ENCODE measurements around the gene MYO5A. TPM values are rescaled to one million over a fixed set of nuclear protein-coding genes. Genes with fewer than 3 reads are reported as not detected.
A peak's percentile ranks its signal among the peaks of the same experiment; 100 is the strongest.
"Not testable (repeated sequence)": the region's sequence is repeated elsewhere in the genome, so short reads cannot be mapped to it uniquely, and the experiment has no call there.

MYO5A gene
- total RNA-seq, 2 donors from 2014 or later = 14.0 to 19.5 TPM

DNA sequence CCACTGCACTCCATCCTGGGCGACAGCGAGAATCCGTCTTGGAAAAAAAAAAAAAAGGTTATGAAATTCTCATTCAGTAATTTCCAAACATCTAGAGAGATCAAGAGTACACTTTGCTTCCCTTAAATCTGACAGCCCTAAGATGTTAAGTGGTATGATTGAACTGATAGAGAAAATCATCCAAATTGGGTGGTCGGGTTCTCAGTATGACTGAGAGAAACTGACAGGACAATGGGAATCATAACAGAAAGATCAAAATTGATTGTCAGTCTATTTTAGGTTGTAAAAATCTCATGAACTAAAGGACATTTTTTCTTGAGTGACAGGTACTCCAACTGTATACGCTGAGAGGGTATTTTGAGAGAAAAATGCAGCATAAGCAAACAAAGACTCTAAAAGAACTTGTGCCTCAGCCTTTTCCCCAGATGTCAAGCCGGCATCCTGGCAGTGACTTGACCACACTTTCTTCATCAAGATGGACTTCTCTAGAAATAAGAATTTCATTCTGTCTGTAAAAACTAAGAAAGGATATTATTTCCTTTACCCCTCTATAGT lies 65.8 kb downstream of the MYO5A start:
- no peak for DNase-seq (ENCODE audit: low spot score in 2 of 2)
- peaks cover 0 to 7% of the 10 kb centered on the region in 2 donors for H3K9me3 Mint-ChIP-seq
- no peak for ATAC-seq
- H3K36me3 Mint-ChIP-seq = peaks cover 6 to 8% of the 10 kb centered on the region in 2 donors
- H3K27ac Mint-ChIP-seq = no peak overlapping the region

DNA sequence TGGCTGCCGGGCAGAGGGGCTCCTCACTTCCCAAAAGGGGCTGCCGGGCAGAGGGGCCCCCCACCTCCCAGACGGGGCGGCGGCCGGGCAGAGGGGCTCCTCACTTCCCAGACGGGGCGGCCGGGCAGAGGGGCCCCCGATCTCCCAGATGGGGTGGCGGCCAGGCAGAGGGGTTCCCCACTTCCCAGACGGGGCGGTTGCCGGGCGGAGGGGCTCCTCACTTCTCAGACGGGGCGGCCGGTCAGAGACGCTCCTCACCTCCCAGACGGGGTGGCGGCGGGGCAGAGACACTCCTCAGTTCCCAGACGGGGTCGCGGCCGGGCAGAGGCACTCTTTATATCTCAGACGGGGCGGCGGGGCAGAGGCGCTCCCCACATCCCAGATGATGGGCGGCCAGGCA lies 69.0 kb downstream of the MYO5A start:
- H3K36me3 Mint-ChIP-seq = peaks cover 11 to 16% of the 10 kb centered on the region in 2 donors
- not testable (repeated sequence) for DNase-seq (ENCODE audit: low spot score in 2 of 2); H3K27ac Mint-ChIP-seq; ATAC-seq
- H3K9me3 Mint-ChIP-seq = peaks cover 11 to 21% of the 10 kb centered on the region in 2 donors

DNA sequence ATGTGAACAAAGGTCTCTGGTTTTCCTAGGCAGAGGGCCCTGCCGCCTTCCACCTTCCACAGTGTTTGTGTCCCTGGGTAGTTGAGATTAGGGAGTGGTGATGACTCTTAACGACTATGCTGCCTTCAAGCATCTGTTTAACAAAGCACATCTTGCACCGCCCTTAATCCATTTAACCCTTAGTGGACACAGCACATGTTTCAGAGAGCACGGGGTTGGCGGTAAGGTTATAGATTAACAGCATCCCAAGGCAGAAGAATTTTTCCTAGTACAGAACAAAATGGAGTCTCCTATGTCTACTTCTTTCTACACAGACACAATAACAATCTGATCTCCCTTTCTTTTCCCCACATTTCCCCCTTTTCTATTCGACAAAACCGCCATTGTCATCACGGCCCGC lies 69.4 kb downstream of the MYO5A start:
- not testable (repeated sequence) for DNase-seq (ENCODE audit: low spot score in 2 of 2); ATAC-seq; H3K27ac Mint-ChIP-seq
- peaks cover 15 to 21% of the 10 kb centered on the region in 2 donors for H3K36me3 Mint-ChIP-seq
- H3K9me3 Mint-ChIP-seq = peaks cover 13 to 25% of the 10 kb centered on the region in 2 donors

DNA sequence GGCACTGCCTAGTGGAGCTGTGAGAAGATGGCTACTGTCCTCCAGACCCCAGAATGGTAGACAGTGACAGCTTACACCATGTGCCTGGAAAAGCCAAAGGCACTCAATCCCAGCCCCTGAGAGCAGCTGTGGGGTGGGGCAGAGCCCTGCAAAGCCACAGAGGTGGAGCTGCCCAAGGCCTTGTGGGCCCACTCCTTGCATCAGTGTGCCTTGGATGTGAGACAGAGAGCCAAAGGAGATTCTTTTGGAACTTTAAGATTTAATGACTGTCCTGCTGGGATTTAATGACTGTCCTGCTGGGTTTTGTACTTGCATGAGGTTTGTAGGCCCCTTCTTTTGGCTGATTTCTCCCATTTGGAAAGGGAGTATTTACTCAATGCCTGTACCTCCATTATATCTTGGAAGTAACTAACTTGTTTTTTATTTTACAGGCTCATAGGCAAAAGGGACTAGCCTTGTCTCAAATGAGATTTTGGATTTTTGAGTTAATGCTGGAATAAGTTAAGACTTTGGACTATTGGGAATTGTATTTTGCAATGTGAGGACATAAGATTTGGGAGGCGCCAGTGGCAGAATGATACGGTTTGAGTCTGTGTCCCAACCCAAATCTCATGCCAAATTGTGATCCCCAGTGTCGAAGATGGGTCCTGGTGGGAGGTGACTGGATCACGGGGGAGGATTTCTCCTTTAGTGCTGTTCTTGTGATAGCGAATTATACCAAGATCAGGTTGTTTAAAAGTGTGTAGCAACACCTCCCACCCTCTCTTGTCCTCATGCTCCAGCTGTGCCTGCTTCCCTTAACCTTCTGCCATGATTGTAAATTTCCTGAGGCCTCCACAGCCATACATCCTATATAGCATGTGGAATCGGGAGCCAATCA lies 80.4 kb downstream of the MYO5A start:
- DNase-seq (ENCODE audit: low spot score in 2 of 2) (no peak), ATAC-seq (no peak)
- Mint-ChIP-seq H3K36me3 (peaks cover 0 to 6% of the 10 kb centered on the region in 2 donors), H3K9me3 (no peaks in the 10 kb centered on the region), H3K27ac (no peak overlapping the region)

DNA sequence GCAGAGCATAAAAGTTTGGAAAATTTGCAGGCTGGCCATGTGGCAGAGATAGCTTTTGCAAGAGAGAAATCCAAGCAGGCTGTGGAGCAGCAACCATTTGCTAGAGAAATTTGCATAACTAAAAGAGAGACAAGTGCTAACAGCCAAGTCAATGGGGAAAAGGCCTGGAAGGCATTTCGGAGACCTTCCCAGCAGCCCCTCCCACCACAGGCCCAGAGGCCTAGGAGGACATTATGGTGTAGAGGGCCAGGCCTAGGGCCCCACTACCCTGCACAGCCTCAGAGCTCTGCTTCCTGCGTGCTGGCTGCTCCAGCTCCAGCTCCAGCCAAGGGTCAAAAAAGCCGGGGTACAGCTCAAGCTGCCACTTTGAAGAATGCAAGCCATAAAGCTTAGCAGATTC lies 82.7 kb downstream of the MYO5A start:
- DNase-seq (ENCODE audit: low spot score in 2 of 2) (no peak), ATAC-seq (no peak)
- no peaks in the 10 kb centered on the region for H3K36me3 Mint-ChIP-seq
- no peaks in the 10 kb centered on the region for H3K9me3 Mint-ChIP-seq
- H3K27ac Mint-ChIP-seq = no peak overlapping the region

DNA sequence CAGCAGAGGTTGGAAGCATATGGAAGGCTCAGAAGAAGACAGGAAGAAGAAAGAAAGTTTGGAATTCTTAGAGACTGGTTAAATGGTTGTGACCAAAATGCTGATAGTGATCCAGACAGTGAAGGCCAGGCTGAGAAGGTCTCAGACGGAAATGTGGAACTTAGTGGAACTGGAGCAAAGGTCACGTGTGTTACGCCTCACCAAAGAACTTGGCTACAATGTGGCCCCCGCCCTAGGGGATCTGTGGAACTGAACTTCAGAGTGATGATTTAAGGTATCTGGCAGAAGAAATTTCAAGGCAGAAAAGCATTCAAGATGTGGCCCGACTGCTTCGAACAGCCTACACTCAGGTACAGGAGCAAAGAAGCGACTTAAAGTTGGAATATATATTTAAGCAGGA lies 83.1 kb downstream of the MYO5A start:
- no peak for DNase-seq (ENCODE audit: low spot score in 2 of 2)
- no peaks in the 10 kb centered on the region for H3K9me3 Mint-ChIP-seq
- no peak for ATAC-seq
- H3K36me3 Mint-ChIP-seq = no peaks in the 10 kb centered on the region
- H3K27ac Mint-ChIP-seq = no peak overlapping the region

DNA sequence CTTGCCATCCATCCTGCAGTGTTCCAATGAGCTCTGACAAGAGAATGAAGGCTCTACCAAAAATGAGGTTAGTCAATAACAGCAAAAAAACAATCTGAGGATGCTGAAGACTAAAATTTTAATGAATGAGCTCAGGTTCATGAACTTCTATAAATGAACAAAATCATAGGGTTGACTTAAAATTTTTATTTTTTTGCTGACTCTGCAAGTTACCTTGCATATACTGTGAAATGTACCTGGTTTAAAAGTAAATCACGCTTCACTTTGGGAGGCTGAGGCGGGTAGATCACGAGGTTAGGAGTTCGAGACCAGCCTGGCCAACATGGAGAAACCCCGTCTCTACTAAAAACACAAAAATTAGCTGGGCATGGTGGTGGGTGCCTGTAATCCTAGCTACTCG lies 85.5 kb downstream of the MYO5A start:
- H3K36me3 Mint-ChIP-seq; DNase-seq (ENCODE audit: low spot score in 2 of 2); ATAC-seq; H3K9me3 Mint-ChIP-seq: not testable (repeated sequence)
- peak overlapping the region in 1 of 2 donors; percentile 25 for H3K27ac Mint-ChIP-seq

DNA sequence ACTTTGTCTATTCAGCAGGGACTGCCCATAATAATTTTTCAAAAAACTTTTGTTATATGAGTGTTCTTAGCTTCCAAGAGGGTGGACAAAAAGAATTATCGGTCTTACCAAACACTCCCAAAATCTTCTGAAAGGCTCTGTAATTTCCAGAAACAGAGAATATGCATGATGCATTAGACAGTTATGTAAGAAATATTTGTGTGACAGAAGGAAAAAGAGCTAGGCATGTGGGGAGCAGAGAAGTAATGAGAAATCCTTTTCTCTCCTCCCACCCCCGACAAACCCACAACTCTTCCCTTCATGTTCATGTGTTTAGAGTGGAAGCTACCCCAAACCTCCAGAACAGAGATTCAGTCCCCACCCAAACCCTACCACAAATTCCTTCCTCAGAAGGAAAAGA lies 86.8 kb downstream of the MYO5A start:
- H3K36me3 Mint-ChIP-seq = no peaks in the 10 kb centered on the region
- ATAC-seq (no peak), DNase-seq (ENCODE audit: low spot score in 2 of 2) (no peak)
- no peak overlapping the region for H3K27ac Mint-ChIP-seq
- peaks cover 0 to 6% of the 10 kb centered on the region in 2 donors for H3K9me3 Mint-ChIP-seq

DNA sequence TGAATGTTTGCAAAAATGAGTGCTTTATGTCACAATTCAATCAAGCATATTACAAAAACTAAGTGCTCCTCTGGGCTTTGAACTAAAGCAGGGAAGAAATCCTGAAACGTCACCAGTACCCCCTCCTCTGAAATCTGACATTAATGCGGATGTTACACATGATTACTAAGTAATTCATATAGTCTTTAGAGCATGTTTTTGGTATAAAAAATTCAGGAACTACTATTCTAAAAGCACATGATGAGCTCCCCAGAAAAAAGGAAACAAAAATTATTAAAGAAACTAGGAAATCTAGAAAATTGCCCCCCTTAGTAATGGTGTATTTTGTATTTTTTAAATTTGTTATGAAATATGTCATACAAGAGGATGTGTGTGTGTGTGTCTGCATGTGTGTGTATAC lies 87.7 kb downstream of the MYO5A start:
- no peaks in the 10 kb centered on the region for H3K36me3 Mint-ChIP-seq

DNA sequence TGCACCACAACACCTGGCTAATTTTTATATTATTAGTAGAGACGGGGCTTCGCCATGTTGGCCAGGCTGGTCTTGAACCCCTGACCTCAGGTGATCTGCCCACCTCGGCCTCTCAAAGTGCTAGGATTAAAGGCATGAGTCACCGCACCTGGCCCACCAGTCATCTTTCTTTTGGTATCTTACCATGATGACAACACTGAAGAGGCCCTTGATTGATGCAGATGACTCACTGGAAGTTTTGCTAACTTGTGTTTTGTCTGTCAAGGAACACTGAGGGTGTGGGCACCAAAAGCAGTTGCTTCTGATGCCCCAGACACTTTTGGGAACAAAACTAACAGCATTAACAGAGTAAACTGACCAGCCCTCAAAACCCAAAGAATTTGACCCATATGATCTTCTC lies 88.3 kb downstream of the MYO5A start:
- no peak for DNase-seq (ENCODE audit: low spot score in 2 of 2)
- H3K27ac Mint-ChIP-seq = peak overlapping the region in 1 of 2 donors; percentile 81
- ATAC-seq = peak; percentile 72 to 86
- H3K36me3 Mint-ChIP-seq = no peaks in the 10 kb centered on the region
- peaks cover 0 to 6% of the 10 kb centered on the region in 2 donors for H3K9me3 Mint-ChIP-seq

More for the DNA sequence above, 87.7 kb downstream of the MYO5A start:
- peak overlapping the region in 1 of 2 donors; percentile 81 for H3K27ac Mint-ChIP-seq
- no peak for DNase-seq (ENCODE audit: low spot score in 2 of 2)
- ATAC-seq = no peak
- H3K9me3 Mint-ChIP-seq = peaks cover 0 to 6% of the 10 kb centered on the region in 2 donors

DNA sequence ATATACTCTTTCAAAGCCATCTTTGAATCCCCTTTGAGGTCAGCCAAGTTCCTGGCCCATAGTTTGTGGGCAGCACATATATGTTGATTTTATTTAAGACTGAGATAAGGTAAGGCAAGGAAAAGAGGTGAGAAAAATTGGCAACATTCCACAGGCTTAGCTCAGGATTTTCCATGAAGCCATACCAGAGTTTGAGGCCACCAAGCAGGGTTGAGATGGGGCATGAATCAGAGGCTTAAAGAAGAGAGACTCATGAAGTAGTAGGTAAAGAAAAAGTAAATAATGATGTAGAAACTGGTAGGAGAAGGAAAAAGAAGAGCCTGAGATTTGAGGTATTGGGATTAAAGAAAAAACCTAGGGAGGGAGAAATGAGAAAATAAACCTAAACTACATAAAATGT lies 89.2 kb downstream of the MYO5A start:
- no peak for ATAC-seq
- no peaks in the 10 kb centered on the region for H3K36me3 Mint-ChIP-seq
- peaks cover 0 to 6% of the 10 kb centered on the region in 2 donors for H3K9me3 Mint-ChIP-seq
- no peak for DNase-seq (ENCODE audit: low spot score in 2 of 2)
- H3K27ac Mint-ChIP-seq = peak overlapping the region in 1 of 2 donors; percentile 27

DNA sequence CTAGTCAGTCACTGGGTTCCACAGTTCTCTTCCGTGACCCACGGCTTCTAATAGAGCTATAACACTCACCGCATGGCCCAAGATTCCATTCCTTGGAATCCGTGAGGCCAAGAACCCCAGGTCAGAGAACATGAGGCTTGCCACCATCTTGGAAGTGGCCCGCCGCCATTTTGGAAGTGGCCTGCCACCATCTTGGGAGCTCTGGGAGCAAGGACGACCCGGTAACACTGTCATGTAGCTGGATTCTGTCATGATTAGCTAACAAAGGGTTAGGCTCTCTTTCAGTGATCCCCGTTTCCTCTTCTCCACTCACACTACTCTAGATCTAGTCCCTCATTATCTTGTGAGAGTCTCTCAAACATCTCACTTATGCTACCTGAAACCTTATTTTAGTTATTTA lies 89.6 kb downstream of the MYO5A start:
- peak overlapping the region in 1 of 2 donors; percentile 27 for H3K27ac Mint-ChIP-seq
- not testable (repeated sequence) for H3K9me3 Mint-ChIP-seq, H3K36me3 Mint-ChIP-seq

DNA sequence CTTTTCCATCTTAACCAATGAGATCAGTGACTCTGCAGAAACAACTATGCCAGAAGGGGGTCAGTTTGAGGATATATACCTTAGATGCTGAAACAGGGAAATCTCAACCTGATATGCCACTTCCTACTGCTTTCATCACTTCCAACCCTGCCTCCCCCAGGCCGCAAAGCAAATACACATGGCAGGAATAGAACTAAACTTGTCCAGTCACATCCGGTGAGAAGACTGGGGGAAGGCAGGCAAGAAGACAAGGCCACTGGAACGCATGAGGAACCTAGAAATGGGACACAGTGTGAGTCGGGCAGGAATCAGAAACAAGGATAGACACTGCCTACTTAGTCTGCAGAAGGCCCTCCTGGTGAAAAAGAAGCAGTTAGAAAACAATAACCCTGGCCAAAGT lies 90.6 kb downstream of the MYO5A start:
- no peak for DNase-seq (ENCODE audit: low spot score in 2 of 2)
- no peaks in the 10 kb centered on the region for H3K36me3 Mint-ChIP-seq
- no peak overlapping the region for H3K27ac Mint-ChIP-seq
- no peak for ATAC-seq
- H3K9me3 Mint-ChIP-seq = peaks cover 0 to 6% of the 10 kb centered on the region in 2 donors

More for the DNA sequence above, 89.6 kb downstream of the MYO5A start:
- not testable (repeated sequence) for DNase-seq (ENCODE audit: low spot score in 2 of 2); ATAC-seq

DNA sequence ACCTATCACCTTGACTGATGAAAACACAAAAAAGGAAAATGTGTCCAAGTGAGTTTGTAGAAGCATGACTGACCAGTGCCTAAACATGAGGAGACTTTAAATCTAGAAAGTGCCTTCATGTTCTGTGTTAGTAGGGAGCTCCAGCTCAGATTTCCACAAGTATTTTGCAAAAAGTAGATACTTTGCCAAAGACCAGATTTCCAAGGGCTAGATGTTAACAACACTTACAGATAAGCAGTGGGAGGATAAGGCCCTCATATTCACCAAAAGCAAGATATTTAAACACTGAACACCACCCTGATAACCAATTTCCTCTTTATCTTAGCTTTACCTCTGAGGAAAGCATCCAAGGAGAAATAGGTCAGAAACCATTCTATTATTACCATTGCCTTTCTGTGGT lies 91.0 kb downstream of the MYO5A start:
- DNase-seq (ENCODE audit: low spot score in 2 of 2) (no peak), ATAC-seq (no peak)
- H3K9me3 Mint-ChIP-seq = peaks cover 0 to 6% of the 10 kb centered on the region in 2 donors
- no peaks in the 10 kb centered on the region for H3K36me3 Mint-ChIP-seq
- H3K27ac Mint-ChIP-seq = no peak overlapping the region

DNA sequence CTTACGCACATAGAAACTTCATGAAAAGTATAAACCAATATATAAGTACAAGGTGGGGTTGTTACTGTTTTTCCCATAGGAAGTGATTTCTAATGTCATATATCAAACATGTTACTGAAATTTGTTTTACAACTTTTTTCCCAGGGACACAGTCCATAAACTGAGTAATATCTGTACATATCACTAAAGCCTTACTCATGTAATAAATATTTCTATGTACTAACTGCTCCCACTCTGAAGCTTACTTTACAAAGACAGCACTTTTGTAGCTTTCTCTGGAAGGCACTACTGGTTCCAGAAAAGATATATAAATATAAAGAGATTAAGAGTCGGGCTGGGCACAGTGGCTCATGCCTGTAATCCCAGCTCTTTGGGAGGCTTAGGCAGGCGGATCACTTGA lies 91.7 kb downstream of the MYO5A start:
- Mint-ChIP-seq H3K27ac (no peak overlapping the region), H3K36me3 (no peaks in the 10 kb centered on the region), H3K9me3 (peaks cover 0 to 6% of the 10 kb centered on the region in 2 donors)
- DNase-seq (ENCODE audit: low spot score in 2 of 2) = no peak
- no peak for ATAC-seq

DNA sequence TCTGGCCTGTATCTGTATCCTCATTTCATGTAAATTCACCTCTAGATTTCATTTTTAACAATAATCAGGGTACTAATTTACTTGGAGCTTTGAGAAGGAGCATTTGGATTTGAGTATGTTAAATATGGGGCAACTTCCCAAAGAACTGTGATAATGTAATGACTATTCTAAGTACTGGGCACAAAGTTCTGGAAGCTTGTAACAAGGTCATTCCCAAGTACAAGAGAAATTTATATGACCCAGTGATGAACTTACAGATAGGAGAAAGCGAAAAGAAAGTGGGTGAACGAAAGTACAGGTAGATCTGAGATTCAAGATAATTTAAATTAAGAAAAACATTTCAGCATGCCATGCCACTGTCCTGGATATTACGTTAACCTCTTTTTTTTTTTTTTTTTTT lies 93.8 kb downstream of the MYO5A start:
- Mint-ChIP-seq H3K36me3 (no peaks in the 10 kb centered on the region), H3K27ac (no peak overlapping the region), H3K9me3 (peaks cover 0 to 6% of the 10 kb centered on the region in 2 donors)
- ATAC-seq (no peak), DNase-seq (ENCODE audit: low spot score in 2 of 2) (no peak)

DNA sequence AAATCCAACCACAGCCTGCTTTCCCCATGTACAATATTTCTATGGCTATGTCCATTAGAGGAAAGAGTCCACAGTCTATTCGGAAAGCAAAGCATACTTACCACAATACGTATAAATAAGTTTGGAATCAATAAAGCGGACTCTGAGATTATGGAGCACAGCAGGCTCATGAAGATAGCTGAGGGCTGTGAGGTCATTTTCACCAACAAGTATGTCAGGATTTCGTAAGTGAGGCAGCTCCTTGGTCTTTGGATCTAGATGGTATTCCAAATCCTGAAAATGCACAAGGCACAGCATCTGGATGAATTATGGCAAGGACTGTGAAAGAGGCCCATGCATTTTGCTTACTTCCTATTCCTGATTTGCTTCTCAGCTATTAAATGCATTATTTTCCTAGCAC lies 100.4 kb downstream of the MYO5A start:
- Mint-ChIP-seq H3K27ac (no peak overlapping the region), H3K9me3 (no peaks in the 10 kb centered on the region), H3K36me3 (no peaks in the 10 kb centered on the region)
- DNase-seq (ENCODE audit: low spot score in 2 of 2) (no peak), ATAC-seq (no peak)

DNA sequence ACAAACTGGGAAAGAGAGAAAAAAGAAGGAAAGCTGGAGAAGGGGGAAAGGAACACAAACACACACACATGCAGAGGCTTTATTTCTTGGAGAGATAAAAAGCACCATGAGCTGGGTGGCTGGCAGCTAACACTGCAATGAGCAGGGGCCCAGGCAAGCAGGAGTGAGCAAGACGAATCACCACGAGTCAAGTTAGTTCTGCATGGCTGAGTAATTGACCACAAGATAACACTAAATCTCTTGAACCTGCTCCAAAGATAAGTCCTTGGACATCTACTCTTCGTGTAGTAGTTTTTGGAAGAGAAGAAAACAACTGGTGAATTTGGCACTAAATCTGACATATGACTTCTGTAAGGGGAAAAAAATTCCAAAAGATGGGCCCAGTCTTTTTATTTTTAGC lies 100.9 kb downstream of the MYO5A start:
- Mint-ChIP-seq H3K9me3 (no peaks in the 10 kb centered on the region), H3K27ac (no peak overlapping the region), H3K36me3 (no peaks in the 10 kb centered on the region)
- DNase-seq (ENCODE audit: low spot score in 2 of 2) = no peak
- peak; percentile 71 to 81 for ATAC-seq
